Activated CD4-positive, alpha-beta T cell treated with anti-CD3 and anti-CD28 coated beads, Interleukin-2, Interleukin-6, amounts not matched to agents 100 ng/mL and 50 ng/mL, durations not matched to agents 16 hours and 8 hours (primary cell): ENCODE results near the gene NUP188.

Experiments
- DNase-seq: peaks from one replicate; pipeline ENCODE4 v3.0.0-alpha.2; 2020

NUP188 gene

GRCh38 chr9:128947527-128948301 is at the start of gene NUP188, which contains the start of gene DOLK:
Gene NUP188, plus strand, starts transcription at chr9:128947699. Its CDS starts 21 bp downstream, at chr9:128947720.
Gene DOLK, minus strand, starts transcription at chr9:128947603. Its CDS starts 300 bp downstream, at chr9:128947303.
- DNase-seq = peak; percentile 99

GRCh38 chr9:128898382-128898781 is 49.1 kb upstream of the NUP188 start:
- DNase-seq = no peak

- no peak for DNase-seq
Observed at GRCh38 chr9:128898845-128899565, 48.5 kb upstream of the NUP188 start.

GRCh38 chr9:128899566-128900322 is 47.8 kb upstream of the NUP188 start:
- peak; percentile 47 for DNase-seq

- no peak for DNase-seq
Observed at GRCh38 chr9:128901379-128901778, 46.1 kb upstream of the NUP188 start.

- DNase-seq = no peak
Observed at GRCh38 chr9:128901822-128902221, 45.7 kb upstream of the NUP188 start.

- peak; percentile 93 for DNase-seq
Observed at GRCh38 chr9:128902351-128903078, 45.0 kb upstream of the NUP188 start.

- DNase-seq = no peak
Observed at GRCh38 chr9:128903079-128903461, 44.4 kb upstream of the NUP188 start.

- DNase-seq = no peak
Observed at GRCh38 chr9:128903871-128904620, 43.5 kb upstream of the NUP188 start.

GRCh38 chr9:128905964-128906363 is 41.5 kb upstream of the NUP188 start:
- no peak for DNase-seq

GRCh38 chr9:128906741-128907140 is 40.8 kb upstream of the NUP188 start:
- DNase-seq = no peak

GRCh38 chr9:128908372-128908771 is 39.1 kb upstream of the NUP188 start:
- no peak for DNase-seq

- no peak for DNase-seq
Observed at GRCh38 chr9:128909859-128910258, 37.6 kb upstream of the NUP188 start.

- DNase-seq = no peak
Observed at GRCh38 chr9:128910906-128911305, 36.6 kb upstream of the NUP188 start.

GRCh38 chr9:128911529-128912035 is 35.9 kb upstream of the NUP188 start:
- no peak for DNase-seq

GRCh38 chr9:128912270-128912853 is 35.1 kb upstream of the NUP188 start:
- no peak for DNase-seq

GRCh38 chr9:128913048-128913900 is 34.2 kb upstream of the NUP188 start:
- DNase-seq = no peak

GRCh38 chr9:128913995-128914772 is 33.3 kb upstream of the NUP188 start:
- DNase-seq = no peak

GRCh38 chr9:128916204-128916603 is 31.3 kb upstream of the NUP188 start:
- no peak for DNase-seq

GRCh38 chr9:128916745-128917144 is 30.8 kb upstream of the NUP188 start:
- no peak for DNase-seq
